Gastroesophageal sphincter (tissue), 3 donors: Measurements from ENCODE around the gene KRTAP4-11.

Source experiments
- CTCF ChIP-seq, 4 experiments: fragments of 200-600 bp in 2 of 4; fragments of 450-650 bp in 2 of 4; sonication (generic) in 1 of 4; IDR thresholded peaks; one replicate each; pipeline ENCODE4 v1.5.1; 2017 to 2019; ENCODE audit warnings: antibody characterized with exemption in 4 of 4, mild to moderate bottlenecking in 2 of 4, moderate library complexity in 2 of 4
- EP300 ChIP-seq: sonication (generic); formaldehyde crosslinking; IDR thresholded peaks from one replicate; pipeline ENCODE4 v1.6.1; 2017; ENCODE audit warnings: antibody characterized with exemption, mild to moderate bottlenecking

DNA sequence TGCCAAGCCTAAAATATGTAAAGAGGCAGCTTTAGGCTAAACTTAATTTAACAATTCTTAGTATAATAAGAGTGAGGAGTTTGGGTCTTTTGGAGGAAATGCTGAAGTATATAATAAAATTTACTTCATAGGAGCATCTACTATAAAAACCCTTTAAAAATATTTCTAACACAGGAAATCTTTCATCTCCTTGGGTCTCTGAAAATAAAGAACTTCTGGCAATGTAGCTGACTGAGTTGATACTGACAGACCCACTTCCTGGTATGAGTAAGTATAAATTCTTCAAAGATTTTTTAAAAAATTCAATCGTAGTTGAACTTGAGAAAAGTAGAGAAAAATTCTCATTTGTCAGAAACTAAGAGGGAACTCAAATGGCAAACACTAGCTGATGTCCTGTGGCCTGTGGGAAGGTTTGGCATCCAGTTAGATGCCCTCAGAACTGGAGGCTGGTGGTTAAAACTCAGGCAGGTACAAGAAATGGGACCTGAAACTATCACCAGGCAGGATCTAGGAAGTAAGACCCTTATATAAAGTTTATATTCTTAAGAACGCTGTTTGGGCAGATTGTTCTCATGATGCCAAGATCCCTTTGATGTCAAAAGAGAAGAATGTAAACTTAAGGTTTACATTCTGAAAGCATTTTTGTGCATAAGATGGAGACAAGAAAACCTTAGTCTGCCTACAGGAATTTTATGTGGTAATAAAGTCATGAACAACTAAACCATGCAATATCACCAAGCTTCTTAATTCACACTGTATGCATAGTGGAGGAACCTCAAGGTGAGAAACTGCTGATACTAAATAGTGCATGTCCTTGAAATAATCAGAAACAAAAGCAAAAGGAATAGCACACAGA is 15.9 kb upstream of the KRTAP4-11 start:
- no peak for TF ChIP-seq EP300
- TF ChIP-seq CTCF (IDR thresholded peaks at IDR 0.05): no peak
